HG03196 (cell line): Measurements from ENCODE around the gene TENM4.

Experiments
- ATAC-seq: cut with Tn5 transposase; IDR thresholded peaks from one replicate; pipeline ENCODE4 v1.9.1; 2021; ENCODE audit not compliant: unreplicated experiment

TENM4 gene

DNA sequence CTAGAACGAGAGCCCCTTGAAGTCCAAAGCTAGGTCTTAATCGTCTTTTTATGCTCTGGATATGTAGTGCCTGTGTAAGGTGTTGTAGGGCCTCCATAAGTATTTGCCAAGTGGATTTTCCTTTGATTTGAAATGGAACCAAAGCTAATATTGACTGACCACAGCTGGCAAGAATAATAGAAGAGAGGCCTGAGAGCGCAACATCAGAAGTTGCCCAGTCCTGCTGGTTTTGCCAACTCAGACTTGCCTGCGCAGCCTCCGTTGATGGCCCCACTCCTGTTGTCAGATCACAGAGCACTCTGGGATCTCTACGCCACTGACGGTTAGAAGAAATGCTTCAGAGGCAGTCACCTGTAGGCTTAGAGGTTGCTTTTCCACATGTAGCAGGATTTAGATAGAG is 251.2 kb downstream of the TENM4 start:
- ATAC-seq: no peak

DNA sequence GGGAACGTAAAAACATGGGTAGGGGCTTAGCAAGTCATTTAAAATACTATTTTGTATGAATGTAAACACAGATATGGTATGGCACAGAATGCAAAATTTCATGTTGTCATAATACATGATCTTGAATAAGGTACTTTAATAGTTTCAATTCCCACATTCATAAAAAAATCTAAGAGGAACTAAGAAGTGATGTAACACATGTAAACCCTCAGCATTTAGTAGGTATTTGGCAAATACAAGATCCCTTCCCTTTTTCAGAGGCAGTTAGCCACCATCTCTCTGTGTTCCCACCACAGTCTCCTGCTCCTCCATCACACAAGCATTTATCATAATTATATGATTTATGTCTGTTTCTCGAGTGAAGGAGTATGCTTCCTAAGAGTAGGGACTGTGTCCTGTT is 251.8 kb downstream of the TENM4 start:
- no peak for ATAC-seq

DNA sequence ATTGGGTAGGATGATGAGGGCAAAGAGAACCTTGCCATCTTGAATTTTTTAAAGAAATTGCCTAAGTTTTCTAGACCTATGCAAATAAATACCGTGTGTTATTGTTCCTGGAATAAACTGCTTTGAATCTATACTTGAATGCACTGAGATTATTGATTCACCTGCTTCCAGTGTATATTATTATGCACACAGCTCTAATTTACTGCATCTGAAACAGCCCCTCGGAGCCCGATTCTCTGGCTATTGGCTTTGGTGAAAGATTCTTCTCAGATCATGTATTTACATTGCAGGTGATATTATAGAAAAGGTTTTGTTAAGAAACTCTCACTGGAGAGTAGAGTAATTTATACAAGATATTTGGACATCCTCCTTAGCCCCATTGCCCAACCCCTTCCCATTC is 254.2 kb downstream of the TENM4 start:
- ATAC-seq: no peak

GRCh38 chr11:79185351-79185750 is 255.5 kb downstream of the TENM4 start:
- no peak for ATAC-seq

GRCh38 chr11:79184285-79184684 is 256.5 kb downstream of the TENM4 start:
- no peak for ATAC-seq

- no peak for ATAC-seq
Observed at GRCh38 chr11:79182794-79183193, 258.0 kb downstream of the TENM4 start.

GRCh38 chr11:79179087-79179486 is 261.7 kb downstream of the TENM4 start:
- no peak for ATAC-seq

DNA sequence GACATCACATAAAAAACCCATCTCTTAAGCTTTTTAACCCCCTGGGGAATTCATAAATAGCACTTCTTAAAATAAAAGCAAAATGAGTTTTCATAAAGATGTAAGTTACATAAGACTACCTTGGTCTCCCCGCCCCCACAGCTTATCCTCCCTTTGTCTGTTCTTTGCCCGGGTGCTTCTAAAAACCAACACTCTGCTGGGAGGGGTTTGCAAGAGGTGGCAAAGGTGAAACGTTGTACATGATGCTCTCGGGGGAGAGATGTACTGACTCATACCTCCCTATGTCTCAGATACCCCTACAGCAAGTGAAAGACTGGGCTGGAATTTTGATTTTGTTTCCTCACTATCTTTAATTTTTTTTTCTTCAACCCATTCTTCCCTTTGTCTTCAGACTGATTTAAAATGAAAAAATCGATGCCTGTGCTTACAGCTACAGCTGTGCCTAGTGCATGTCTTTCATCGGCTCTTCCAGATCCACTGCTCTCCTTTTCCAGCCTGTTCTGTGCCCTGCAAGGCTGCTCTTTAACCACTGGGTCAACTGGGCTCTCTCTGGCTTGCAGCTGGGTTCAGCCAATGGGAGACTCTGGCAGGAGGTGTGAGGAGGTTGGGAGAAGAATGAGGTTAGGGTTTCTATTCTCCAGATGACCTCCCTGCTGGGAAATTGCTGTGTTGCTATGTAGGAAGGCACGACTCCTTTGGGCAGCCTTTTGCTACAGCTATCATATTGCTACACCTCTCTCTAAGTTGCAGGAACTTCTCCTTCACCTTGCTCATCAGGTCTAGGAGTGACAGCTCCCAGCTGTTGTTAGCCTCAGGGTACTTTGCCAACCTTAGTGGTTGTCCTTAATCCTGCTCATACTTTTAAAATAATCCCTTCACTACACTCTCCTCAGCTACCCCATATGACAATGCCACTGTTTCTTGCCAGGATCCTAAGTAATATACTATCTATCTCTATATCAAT is 266.5 kb downstream of the TENM4 start:
- no peak for ATAC-seq

DNA sequence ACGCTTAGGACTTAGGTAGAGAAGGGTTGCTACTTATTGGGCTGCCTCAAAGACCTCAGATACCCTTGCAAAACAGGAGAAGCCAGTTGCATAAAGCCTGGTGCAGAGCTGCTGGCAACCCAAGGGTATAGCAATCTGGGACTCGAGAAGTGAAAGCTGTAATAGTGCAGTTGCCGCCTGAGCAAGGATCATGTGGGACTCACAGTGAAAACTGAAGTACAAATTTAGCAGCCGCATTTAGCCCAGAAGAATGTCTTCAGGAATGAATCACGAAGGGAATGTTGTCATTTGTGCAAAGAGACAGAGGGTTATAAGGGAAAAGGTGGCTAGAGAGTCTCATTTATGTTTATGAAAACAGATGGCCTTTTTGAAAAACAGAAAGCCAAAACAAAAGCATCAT is 267.2 kb downstream of the TENM4 start:
- ATAC-seq: no peak

GRCh38 chr11:79170321-79170720 is 270.5 kb downstream of the TENM4 start:
- ATAC-seq: no peak

GRCh38 chr11:79168530-79169110 is 272.2 kb downstream of the TENM4 start:
- no peak for ATAC-seq

- ATAC-seq: no peak
Observed at GRCh38 chr11:79167510-79168188, 273.2 kb downstream of the TENM4 start.

GRCh38 chr11:79165908-79166307 is 274.9 kb downstream of the TENM4 start:
- ATAC-seq: no peak

GRCh38 chr11:79160791-79161403 is 279.9 kb downstream of the TENM4 start:
- no peak for ATAC-seq

- no peak for ATAC-seq
Observed at GRCh38 chr11:79159657-79160450, 281.0 kb downstream of the TENM4 start.

- no peak for ATAC-seq
Observed at GRCh38 chr11:79157738-79158137, 283.1 kb downstream of the TENM4 start.

- no peak for ATAC-seq
Observed at GRCh38 chr11:79156031-79156430, 284.8 kb downstream of the TENM4 start.

DNA sequence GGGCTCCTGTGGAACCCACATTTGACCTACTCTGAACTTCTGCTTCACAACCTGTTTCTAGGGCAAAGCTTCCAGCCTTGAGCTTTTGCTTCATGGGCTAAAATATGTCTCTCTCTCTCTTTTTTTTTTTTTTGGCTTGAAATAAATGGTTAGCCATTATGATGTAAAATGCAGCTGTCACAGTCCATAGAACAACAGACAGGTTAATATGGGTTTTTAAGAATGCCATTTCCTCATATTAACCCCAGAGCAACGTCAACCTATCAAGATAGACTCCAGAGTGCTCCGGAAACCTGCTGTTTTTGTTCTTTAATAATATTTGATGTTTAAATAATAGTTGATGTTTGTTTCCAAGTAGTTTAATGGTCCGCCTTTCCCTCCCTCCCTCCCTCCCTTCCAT is 285.6 kb downstream of the TENM4 start:
- no peak for ATAC-seq

GRCh38 chr11:79152511-79152910 is 288.3 kb downstream of the TENM4 start:
- no peak for ATAC-seq

GRCh38 chr11:79151396-79151795 is 289.4 kb downstream of the TENM4 start:
- no peak for ATAC-seq

DNA sequence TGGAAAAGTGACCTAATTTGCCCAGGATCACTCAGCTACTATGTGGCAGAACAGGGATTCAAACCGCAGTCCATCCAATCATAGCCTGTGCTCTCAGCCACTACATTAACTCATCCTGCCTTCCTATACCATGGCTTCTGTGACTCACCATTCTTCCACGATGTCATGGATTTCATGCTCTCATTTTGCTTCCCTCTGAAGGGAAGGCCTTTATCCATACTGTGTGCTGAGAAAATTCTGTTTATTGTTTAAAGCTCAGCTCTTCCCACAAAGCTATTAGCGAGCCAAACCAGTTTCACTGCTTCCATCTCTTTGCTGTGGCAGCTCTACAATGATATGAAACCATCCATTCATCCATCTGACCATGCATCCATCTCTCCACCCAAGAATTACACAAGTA is 289.9 kb downstream of the TENM4 start:
- no peak for ATAC-seq
